ENCODE measurements around the gene PPP3CA. TPM values are rescaled to one million over a fixed set of nuclear protein-coding genes. Genes with fewer than 3 reads are reported as not detected.

PPP3CA gene
- total RNA-seq, 2 donors from 2014 or later: 71.3 to 142 TPM

DNA sequence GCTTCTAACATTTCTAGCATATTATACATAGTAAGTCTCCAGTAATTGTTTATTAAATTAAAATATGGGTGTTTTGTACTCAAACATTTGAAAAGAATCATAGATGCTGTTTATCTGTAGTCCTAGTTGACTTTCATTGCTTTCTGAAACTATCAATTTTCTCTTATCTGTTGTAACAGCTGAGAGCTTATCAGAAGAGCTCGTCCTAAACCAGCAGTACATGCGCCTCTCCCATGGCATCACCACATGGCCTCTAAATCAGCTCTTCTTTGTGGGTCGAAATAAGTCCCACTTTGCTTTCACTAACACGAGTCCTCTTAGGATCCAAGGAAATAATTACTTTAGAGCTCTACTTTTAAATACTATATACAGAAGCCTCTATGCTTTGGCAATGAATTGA is 55.1 kb downstream of the PPP3CA start:
- H3K4me1 ChIP-seq (replicated peaks): peaks cover 5% of the 10 kb centered on the region
- H3K4me3 ChIP-seq: no peak overlapping the region
- no peak for DNase-seq (ENCODE audit: low spot score)
- TF ChIP-seq POLR2AphosphoS5 (IDR thresholded peaks at IDR 0.05) (no peak), POLR2A (IDR thresholded peaks at IDR 0.05) (no peak)
- TF ChIP-seq, protein P1, sequence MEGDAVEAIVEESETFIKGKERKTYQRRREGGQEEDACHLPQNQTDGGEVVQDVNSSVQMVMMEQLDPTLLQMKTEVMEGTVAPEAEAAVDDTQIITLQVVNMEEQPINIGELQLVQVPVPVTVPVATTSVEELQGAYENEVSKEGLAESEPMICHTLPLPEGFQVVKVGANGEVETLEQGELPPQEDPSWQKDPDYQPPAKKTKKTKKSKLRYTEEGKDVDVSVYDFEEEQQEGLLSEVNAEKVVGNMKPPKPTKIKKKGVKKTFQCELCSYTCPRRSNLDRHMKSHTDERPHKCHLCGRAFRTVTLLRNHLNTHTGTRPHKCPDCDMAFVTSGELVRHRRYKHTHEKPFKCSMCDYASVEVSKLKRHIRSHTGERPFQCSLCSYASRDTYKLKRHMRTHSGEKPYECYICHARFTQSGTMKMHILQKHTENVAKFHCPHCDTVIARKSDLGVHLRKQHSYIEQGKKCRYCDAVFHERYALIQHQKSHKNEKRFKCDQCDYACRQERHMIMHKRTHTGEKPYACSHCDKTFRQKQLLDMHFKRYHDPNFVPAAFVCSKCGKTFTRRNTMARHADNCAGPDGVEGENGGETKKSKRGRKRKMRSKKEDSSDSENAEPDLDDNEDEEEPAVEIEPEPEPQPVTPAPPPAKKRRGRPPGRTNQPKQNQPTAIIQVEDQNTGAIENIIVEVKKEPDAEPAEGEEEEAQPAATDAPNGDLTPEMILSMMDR (IDR thresholded peaks at IDR 0.05): no peak
- no peaks in the 10 kb centered on the region for H3K27me3 ChIP-seq (replicated peaks; ENCODE audit: insufficient read depth)
- intact Hi-C loops (cut with DNase I): no loop called here
- H3K27ac ChIP-seq: no peak overlapping the region
- 85% methylated on average over 4 of the region's 4 CpGs for WGBS
- H3K36me3 ChIP-seq: no peaks in the 10 kb centered on the region
- H3K9me3 ChIP-seq: no peaks in the 10 kb centered on the region

DNA sequence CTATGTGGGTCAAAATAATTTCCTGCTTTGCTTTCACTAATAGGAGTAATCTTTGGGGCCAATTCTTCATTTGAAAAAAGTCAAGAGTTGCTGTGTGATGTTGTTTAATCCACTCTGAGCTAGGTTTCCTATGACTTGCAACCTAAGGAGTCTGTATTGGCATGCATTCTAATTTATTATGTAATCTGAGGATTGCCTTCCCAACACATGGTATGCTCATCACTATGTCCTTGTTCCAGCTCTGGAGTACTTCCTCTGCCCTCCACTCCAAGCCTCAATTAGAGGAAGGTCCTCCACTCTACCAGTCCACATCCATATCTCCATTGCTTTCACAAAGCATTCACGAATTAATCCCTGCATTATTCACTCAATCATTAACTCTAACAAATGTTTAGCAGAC is 56.1 kb downstream of the PPP3CA start:
- 84% methylated on average over 1 of the region's 1 CpG for WGBS
- H3K4me1 ChIP-seq (replicated peaks): peaks cover 5% of the 10 kb centered on the region

DNA sequence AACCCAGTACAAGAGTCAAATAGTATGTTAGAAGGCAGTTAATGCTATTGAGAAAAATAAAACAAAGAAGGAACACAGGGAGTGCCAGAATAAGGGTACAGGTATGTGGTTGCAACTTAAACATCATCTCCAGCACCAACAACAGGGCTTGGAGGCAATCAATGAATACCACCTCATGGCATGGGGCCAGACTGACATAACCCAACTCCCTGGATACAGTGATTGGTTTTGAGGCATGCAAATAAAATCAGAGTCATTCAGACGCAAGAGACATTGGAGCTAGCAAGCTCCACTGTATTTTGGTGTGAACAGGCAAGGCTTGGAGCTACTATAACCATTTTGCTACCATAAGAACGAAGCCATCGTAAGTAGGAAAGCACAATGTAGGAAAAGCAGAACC is 56.7 kb downstream of the PPP3CA start:
- intact Hi-C loops (cut with DNase I): no loop called here
- H3K4me1 ChIP-seq (replicated peaks): peaks cover 5% of the 10 kb centered on the region

More for the DNA sequence above, 56.1 kb downstream of the PPP3CA start:
- Histone ChIP-seq H3K4me3 (no peak overlapping the region), H3K27me3 (replicated peaks; ENCODE audit: insufficient read depth) (no peaks in the 10 kb centered on the region), H3K36me3 (no peaks in the 10 kb centered on the region), H3K27ac (no peak overlapping the region), H3K9me3 (no peaks in the 10 kb centered on the region)
- TF ChIP-seq, protein P1 (IDR thresholded peaks at IDR 0.05): no peak
- TF ChIP-seq POLR2A (IDR thresholded peaks at IDR 0.05): no peak
- no peak for TF ChIP-seq POLR2AphosphoS5 (IDR thresholded peaks at IDR 0.05)
- intact Hi-C loops (cut with DNase I): no loop called here
- no peak for DNase-seq (ENCODE audit: low spot score)

DNA sequence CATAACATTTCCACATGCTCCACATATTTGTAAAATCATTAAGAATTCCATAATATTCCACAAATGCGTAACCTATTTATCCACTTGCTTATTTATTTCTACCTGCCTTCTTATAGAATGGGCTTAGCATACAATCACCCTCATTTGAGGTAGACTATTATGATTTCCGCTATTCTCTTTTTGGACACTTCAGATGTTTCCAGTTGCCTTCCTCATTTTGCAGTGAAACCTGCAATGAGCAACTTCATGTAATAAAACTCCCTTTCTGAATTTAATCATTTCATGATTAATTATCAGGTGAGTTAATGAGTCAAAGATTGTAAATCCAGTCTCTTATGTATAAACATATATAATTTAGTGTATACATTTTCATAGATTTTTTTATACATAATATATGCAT is 58.0 kb downstream of the PPP3CA start:
- TF ChIP-seq POLR2AphosphoS5 (IDR thresholded peaks at IDR 0.05): no peak
- TF ChIP-seq, protein P1 (IDR thresholded peaks at IDR 0.05): no peak
- TF ChIP-seq POLR2A (IDR thresholded peaks at IDR 0.05): no peak
- H3K4me3 ChIP-seq: no peak overlapping the region
- H3K4me1 ChIP-seq (replicated peaks): peaks cover 5% of the 10 kb centered on the region
- H3K27me3 ChIP-seq (replicated peaks; ENCODE audit: insufficient read depth): no peaks in the 10 kb centered on the region
- no peaks in the 10 kb centered on the region for H3K9me3 ChIP-seq
- intact Hi-C loops (cut with DNase I): no loop called here
- 96% methylated on average over 2 of the region's 2 CpGs for WGBS
- no peak overlapping the region for H3K27ac ChIP-seq
- DNase-seq (ENCODE audit: low spot score): no peak
- no peaks in the 10 kb centered on the region for H3K36me3 ChIP-seq

More for the DNA sequence above, 56.7 kb downstream of the PPP3CA start:
- no peaks in the 10 kb centered on the region for H3K9me3 ChIP-seq
- DNase-seq (ENCODE audit: low spot score): no peak
- no peak overlapping the region for H3K4me3 ChIP-seq
- H3K27ac ChIP-seq: no peak overlapping the region
- no peaks in the 10 kb centered on the region for H3K27me3 ChIP-seq (replicated peaks; ENCODE audit: insufficient read depth)
- TF ChIP-seq POLR2A (IDR thresholded peaks at IDR 0.05): no peak
- no peak for TF ChIP-seq POLR2AphosphoS5 (IDR thresholded peaks at IDR 0.05)
- 95% methylated on average over 3 of the region's 3 CpGs for WGBS
- H3K36me3 ChIP-seq: no peaks in the 10 kb centered on the region

DNA sequence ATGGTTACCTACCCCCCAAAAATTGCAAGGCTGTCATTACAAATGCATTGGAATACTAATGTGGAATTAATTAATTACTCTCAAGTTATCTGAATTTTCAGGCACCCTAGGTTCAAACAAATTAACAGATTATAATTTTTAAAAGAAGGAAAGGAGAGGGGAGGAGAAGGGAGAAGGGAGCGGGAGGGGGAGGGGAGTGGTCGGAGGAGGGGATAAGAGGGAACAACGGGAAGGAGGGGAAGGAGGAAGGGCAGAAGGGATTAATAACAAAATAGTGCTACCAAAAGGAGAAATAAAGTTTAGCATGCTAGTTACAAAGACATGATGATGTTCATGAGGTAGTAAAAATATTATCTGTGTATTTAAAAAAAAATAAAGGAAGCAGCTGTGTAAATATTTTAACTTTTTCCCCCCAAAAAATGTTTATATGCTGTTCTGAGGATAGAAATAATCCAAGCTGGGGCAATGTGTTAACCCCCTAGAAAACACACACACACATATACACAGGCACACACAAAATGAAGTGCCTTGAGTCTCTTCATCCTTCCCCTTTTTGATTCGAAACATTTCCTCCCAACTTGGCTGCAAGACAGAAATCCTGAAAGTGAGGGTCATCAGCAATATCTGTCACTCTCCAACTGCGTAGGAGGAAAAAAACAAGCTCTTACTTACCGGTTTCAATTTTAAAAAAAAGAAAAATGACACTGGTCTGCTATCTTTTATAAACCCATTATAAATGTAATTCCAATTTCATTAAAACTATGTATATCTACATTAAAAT is 58.8 kb downstream of the PPP3CA start:
- Histone ChIP-seq H3K27me3 (replicated peaks; ENCODE audit: insufficient read depth) (no peaks in the 10 kb centered on the region), H3K36me3 (no peaks in the 10 kb centered on the region), H3K27ac (no peak overlapping the region), H3K4me1 (replicated peaks) (peaks cover 5% of the 10 kb centered on the region), H3K9me3 (no peaks in the 10 kb centered on the region), H3K4me3 (no peak overlapping the region)
- 35% methylated on average over 6 of the region's 6 CpGs for WGBS
- TF ChIP-seq, protein P1 (IDR thresholded peaks at IDR 0.05): no peak
- TF ChIP-seq POLR2AphosphoS5 (IDR thresholded peaks at IDR 0.05): no peak
- TF ChIP-seq POLR2A (IDR thresholded peaks at IDR 0.05): no peak
- intact Hi-C loops (cut with DNase I): no loop called here
- DNase-seq (ENCODE audit: low spot score): no peak
